ENCODE data around the gene NANOS3. TPM values are rescaled to one million over a fixed set of nuclear protein-coding genes. Genes with fewer than 3 reads are reported as not detected.

Gene NANOS3
- total and polyA plus RNA-seq, 9 of the 15 experiments (the other 6 are each of a cell fraction or from before 2014, with no cell fraction given), result not detected

DNA sequence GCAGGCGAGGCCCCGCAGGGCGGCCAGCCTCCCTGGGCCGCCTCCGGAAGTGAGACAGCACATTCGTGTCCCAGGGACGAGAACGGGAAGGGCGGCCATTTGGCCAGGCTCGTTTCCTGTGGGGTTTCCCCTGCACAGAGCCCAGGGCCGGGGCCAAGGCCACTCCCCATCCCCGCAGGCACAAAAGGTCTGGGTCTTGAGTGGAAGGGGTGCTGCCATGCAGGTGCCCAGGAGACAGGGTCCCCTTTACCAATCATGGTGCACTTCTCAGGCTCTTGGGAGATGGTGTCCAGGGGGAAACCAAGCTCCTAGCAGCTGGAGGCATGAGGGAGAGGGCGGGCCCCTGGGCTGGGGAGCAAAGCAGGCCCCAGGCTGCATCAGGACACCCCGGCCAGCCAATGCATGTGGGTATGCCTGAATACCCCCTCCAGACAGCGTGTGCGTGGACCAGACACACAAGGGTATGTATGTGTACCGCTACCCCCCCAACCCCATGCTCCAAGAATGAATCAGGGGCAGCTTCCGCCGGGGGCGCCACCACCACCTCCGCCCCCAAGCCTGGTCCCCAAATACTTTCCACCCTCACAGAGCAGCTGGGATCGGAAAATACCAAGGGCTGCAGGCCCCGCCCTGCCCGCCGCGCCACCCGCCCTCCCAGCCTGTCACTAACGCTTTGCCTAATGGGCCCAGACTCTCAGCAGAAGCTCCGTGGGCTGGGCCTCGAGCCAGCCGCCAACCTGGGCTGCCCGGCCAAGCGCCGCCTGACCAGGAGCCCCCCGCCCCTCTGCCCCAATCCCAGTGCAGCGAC, 37.6 kb upstream of the NANOS3 start (continued):
- 0 out of 2 replicates have a peak, but pooled peaks have one; percentile 51 for TF ChIP-seq BRD4 (IDR thresholded peaks at IDR 0.05)
- TF ChIP-seq TEAD2 (tag; IDR thresholded peaks at IDR 0.05), result no peak
- no peak for TF ChIP-seq ATF1 (CRISPR knock-in tag; IDR thresholded peaks at IDR 0.05)
- TF ChIP-seq ATF1 (tag; IDR thresholded peaks at IDR 0.05), result peak; percentile 53; the same call in 1 of the 2 replicates
- no peak for TF ChIP-seq HOXB6 (CRISPR knock-in tag; IDR thresholded peaks at IDR 0.05; ENCODE audit: borderline replicate concordance)
- TF ChIP-seq EP400 (IDR thresholded peaks at IDR 0.05), result peak; percentile 84
- no peak for TF ChIP-seq ZNF274 (IDR thresholded peaks at IDR 0.05; ENCODE audit: borderline replicate concordance, low read depth, low read length)
- no peak; the same call in 1 of the 2 replicates for TF ChIP-seq ZNF12 (CRISPR knock-in tag; IDR thresholded peaks at IDR 0.05)
- TF ChIP-seq NFIC (IDR thresholded peaks at IDR 0.05), result peak; percentile 62
- TF ChIP-seq, protein P1, sequence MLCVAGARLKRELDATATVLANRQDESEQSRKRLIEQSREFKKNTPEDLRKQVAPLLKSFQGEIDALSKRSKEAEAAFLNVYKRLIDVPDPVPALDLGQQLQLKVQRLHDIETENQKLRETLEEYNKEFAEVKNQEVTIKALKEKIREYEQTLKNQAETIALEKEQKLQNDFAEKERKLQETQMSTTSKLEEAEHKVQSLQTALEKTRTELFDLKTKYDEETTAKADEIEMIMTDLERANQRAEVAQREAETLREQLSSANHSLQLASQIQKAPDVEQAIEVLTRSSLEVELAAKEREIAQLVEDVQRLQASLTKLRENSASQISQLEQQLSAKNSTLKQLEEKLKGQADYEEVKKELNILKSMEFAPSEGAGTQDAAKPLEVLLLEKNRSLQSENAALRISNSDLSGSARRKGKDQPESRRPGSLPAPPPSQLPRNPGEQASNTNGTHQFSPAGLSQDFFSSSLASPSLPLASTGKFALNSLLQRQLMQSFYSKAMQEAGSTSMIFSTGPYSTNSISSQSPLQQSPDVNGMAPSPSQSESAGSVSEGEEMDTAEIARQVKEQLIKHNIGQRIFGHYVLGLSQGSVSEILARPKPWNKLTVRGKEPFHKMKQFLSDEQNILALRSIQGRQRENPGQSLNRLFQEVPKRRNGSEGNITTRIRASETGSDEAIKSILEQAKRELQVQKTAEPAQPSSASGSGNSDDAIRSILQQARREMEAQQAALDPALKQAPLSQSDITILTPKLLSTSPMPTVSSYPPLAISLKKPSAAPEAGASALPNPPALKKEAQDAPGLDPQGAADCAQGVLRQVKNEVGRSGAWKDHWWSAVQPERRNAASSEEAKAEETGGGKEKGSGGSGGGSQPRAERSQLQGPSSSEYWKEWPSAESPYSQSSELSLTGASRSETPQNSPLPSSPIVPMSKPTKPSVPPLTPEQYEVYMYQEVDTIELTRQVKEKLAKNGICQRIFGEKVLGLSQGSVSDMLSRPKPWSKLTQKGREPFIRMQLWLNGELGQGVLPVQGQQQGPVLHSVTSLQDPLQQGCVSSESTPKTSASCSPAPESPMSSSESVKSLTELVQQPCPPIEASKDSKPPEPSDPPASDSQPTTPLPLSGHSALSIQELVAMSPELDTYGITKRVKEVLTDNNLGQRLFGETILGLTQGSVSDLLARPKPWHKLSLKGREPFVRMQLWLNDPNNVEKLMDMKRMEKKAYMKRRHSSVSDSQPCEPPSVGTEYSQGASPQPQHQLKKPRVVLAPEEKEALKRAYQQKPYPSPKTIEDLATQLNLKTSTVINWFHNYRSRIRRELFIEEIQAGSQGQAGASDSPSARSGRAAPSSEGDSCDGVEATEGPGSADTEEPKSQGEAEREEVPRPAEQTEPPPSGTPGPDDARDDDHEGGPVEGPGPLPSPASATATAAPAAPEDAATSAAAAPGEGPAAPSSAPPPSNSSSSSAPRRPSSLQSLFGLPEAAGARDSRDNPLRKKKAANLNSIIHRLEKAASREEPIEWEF (CRISPR knock-in tag; IDR thresholded peaks at IDR 0.05), result no peak
- TF ChIP-seq ZNF561 (CRISPR knock-in tag; conservative IDR thresholded peaks at IDR 0.05), result no peak
- no peak; the same call in 1 of the 2 replicates for TF ChIP-seq CC2D1A (IDR thresholded peaks at IDR 0.05)
